GM19238 (cell line): Measurements from ENCODE around the gene AGMAT.

Source experiments
- DNase-seq: peaks from one replicate; pipeline ENCODE4 v3.0.0; 2011; ENCODE audit warnings: low spot score; ENCODE audit not compliant: insufficient read length

Gene AGMAT, protein sequence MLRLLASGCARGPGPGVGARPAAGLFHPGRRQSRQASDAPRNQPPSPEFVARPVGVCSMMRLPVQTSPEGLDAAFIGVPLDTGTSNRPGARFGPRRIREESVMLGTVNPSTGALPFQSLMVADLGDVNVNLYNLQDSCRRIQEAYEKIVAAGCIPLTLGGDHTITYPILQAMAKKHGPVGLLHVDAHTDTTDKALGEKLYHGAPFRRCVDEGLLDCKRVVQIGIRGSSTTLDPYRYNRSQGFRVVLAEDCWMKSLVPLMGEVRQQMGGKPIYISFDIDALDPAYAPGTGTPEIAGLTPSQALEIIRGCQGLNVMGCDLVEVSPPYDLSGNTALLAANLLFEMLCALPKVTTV

DNA sequence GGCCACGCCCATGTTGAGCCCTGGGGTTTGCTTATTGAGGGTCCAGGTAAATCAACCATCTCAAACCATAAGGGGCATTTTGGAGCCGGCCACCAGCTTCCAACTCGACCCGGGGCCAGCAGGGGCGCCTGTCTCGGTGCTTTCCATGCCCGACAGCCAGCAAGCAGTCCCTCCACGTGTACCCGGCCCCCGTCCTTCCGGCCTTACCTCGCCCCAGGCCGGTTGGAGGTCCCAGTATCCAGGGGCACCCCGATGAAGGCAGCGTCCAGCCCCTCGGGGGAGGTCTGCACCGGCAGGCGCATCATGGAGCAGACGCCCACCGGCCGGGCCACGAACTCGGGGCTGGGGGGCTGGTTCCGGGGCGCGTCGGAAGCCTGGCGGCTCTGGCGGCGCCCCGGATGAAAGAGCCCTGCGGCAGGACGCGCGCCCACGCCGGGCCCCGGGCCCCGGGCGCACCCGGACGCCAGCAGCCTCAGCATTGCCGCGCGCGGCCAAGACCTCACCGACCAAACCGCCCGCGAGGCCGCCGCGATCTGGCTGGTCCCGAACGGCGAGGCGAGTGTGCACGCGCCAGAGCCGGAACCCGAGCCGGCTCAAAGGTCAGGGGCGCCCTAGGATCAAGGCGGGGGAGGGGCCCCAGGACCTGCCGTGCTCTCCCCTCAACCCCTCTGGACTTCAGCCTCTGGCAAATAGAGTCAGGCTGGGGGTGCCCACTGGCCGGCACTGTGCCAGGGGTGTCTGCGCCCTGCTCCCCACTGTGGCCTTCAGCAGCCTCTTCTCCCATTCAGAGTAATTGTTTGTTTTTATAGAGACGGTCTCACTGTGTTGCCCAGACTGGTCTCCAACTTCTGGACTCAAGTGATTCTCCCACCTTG, at the start of gene AGMAT:
TSS of gene AGMAT (minus strand) at position 563 of the 875 bp plus-strand sequence. CDS start at position 479, 84 bp downstream.
- DNase-seq, result peak; percentile 63

- no peak for DNase-seq
Measured at GRCh38 chr1:15633756-15634420, 49.0 kb upstream of the AGMAT start.

- no peak for DNase-seq
Measured at GRCh38 chr1:15628003-15628402, 43.2 kb upstream of the AGMAT start.

- DNase-seq, result peak; percentile 52
Measured at GRCh38 chr1:15627343-15627988, 42.6 kb upstream of the AGMAT start.

- DNase-seq, result no peak
Measured at GRCh38 chr1:15626269-15626950, 41.6 kb upstream of the AGMAT start.

DNA sequence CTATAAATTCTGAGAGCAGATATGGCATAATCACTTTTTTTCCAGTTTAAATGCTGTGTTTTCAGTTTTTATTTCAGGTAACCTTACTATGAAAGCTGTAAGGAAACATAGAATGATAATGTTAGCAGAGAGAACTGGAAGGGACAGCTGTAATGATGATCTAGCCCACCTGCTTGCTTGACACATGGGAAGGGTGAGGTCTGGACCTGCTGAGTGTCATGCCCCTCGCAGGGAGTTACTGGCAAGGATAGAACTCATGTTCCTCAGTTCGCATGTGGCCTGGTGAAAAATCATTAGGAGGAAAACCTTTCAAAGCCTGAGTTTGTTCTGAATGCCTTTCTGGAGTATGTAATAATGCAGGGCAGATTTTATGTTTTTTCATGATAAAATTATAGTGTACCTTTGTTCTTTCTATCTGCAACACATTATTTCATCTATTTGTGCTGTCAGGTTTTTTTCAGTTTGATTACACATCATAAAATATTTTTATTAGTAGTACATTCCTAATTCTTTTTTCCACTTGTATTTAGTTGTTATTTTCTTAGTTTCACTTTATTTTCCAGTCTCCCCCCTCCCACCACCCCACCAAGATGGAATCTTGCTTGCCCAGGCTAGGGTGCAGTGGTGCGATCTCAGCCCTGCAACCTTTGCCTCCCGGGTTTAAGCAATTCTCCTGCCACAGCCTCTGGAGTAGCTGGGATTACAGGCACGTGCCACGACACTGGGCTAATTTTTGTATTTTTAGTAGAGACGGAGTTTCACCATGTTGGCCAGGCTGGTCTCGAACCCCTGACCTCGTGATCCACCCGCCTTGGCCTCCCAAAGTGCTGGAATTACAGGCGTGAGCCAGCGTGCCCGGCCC, 40.4 kb upstream of the AGMAT start:
- DNase-seq, result no peak

GRCh38 chr1:15624133-15624714, 39.4 kb upstream of the AGMAT start:
- no peak for DNase-seq

DNA sequence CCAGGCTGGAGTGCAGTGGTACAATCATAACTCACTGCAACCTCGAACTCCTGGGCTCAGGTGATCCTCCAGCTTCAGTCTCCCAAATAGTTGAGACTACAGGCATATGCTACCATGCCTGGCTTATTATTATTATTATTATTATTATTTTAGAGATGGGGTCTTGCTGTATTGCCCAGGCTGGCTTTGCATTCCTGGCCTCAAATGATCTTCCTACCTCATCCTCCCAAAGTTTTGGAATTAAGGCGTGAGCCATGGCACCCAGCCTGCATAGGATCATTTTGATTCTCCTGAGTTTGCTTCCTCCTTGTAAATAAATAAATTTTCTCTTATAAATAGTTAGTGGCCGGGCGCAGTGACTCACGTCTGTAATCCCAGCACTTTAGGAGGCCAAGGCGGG, 38.6 kb upstream of the AGMAT start:
- DNase-seq, result no peak

- no peak for DNase-seq
Measured at GRCh38 chr1:15622712-15623373, 38.0 kb upstream of the AGMAT start.

- DNase-seq, result no peak
Measured at GRCh38 chr1:15621975-15622374, 37.1 kb upstream of the AGMAT start.

DNA sequence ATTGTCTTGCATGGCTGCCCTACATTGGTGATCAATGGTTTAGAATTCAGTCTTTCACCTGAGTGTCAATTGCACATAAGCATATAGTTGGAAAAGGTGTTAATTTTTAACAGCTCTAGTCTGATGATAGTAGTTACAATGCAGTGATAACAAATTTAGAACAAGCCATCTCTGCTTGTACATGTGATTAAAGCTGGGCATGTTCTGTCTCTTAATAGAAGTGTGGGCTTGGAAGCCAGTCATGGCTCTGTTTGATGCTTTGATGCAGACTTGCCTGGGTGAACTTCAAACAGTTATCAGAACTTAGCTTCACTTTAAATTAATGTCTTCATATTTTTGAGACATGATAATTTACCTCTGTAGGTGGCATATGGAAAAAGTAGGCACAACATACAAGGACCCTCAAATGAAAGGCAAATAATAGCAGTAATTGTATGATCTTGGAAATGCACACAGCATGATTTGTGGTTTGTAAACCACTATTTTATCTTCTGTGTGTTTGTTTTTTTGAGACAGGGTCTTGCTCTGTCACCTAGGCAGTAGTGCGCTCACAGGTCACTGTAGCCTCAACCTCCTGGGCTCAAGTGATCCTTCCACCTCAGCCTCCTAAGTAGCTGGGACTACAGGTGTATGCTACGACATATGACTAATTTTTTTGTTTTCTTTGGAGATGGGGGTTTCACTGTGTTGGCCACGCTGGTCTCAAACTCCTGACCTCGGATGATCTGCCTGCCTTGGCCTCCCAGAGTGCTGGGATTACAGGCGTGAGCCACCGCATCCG, 36.2 kb upstream of the AGMAT start:
- no peak for DNase-seq

DNA sequence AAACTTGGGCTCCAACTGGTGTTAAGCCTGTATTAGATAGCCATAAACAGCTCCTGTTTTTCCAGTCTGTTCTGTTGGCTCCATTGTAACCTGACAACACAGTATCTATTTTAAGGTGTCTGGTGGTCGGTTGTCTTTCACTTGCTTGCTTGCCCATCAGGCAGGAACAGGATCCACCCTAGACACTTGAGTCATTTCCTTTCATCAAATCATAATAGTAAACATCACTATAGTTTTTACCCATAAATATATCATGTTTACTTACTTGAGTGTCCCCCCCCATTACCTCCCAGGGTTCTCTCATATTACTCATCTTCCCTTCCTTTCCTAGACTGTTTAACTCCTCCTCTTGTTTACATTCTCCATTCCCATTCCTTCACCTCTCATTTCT, 35.3 kb upstream of the AGMAT start:
- no peak for DNase-seq

DNA sequence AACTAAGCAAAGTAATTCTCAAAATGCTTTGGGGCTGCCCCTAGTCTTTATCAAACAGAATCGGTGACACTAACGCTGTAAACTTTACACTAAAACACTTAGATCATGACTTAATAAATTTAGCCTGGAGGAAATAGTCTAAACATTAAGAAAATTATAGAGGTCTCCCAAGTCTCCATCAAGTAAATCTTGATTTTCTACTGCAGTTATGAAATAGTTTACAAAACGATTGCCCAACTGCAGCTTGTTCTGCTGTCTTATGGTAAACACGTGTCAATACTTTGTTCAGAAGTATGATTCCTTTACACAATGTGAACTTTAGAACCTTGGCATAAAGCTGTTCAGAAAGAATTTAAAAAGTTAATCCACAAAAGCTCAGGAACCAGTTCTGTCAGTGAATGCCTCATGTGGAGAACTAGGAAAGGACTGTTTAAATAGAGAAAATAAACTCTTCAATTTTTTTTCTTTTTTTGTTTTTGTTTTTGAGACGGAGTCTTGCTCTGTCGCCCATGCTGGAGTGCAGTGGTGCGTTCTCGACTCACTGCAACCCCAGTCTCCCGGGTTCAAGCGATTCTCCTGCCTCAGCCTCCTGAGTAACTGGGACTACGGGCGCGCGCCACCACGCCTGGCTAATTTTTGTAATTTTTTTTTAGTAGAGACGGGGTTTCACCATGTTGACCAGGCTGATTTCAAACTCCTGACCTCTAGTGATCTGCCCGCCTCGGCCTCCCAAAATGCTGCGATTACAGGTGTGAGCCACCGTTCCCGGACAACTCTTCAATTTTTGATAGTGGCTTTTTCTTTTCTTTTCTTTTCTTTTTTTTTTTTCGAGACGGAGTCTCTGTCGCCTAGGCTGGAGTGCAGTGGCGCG, 34.0 kb upstream of the AGMAT start:
- no peak for DNase-seq

- DNase-seq, result peak; percentile 34
Measured at GRCh38 chr1:15618077-15618654, 33.3 kb upstream of the AGMAT start.

DNA sequence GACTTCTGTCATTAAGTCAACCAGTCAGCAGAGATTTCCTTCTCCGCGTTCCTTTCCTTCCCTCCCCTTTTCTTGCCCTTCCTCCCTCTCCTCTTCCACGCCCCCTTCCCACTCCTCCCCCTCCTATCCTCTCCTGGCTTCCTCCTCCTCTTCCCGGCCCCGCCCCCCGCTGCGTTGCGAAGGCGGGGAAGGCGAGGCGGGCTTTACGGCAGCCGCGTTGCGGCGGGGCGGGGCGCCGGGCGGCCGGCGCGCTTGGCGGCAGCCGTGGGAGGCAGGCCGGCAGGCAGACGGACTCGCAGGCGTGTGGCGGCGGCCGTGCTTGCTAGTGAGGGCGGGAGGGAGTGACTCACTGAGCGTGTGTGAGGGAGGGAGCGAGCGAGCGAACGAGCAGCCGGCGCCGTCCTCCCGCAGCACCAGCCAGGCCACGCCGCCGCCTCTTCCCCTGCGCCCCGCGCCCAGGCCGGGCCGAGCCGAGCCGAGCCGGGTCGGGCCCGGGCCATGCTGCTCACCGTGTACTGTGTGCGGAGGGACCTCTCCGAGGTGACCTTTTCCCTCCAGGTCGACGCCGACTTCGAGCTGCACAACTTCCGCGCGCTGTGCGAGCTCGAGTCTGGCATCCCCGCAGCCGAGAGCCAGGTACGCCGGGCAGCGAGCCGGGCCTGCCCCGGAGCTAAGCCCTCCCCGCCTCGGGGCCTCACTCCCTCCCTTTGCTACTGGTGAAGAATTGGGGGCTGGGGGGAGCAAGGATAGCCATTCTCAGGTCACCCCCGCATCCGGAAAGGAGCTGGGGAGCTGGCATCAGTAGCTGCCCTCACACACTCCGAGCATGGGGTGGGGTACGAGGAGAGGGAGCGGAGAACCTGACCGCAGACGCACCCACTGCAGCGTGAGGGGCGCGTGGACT, 32.6 kb upstream of the AGMAT start, which contains the start of gene DDI2:
TSS of gene DDI2 (plus strand) at position 286 of the 904 bp plus-strand sequence. CDS start at position 499, 213 bp downstream.
- peak; percentile 82 for DNase-seq
